Panc1 (cell line): Measurements from ENCODE around the gene ZMYND15. TPM values are rescaled to one million over a fixed set of nuclear protein-coding genes. Genes with fewer than 3 reads are reported as not detected.

Experiments
- ATAC-seq: fragments of 200-7000 bp; cut with Tn5 transposase; 2 replicates; pipeline ENCODE4 v1.9.1; 2020; ENCODE audit warnings: mild to moderate bottlenecking, moderate library complexity
- BruUV-seq: library from RNA; stranded (reverse); fragments of 400-500 nt; replicated peaks from 2 replicates; lab custom pipeline; 2021; lab: Mats Ljungman, UMichigan
- CTCF ChIA-PET: fragments of 300-600 bp; sonication (Branson Sonifier 250); formaldehyde crosslinking; loops from one replicate; lab custom pipeline; 2022; ENCODE audit warnings: antibody characterized with exemption; lab: Charles Lee
- POLR2A ChIA-PET: fragments of 300-600 bp; sonication (Branson Sonifier 250); formaldehyde crosslinking; loops from one replicate; lab custom pipeline; 2022; ENCODE audit warnings: antibody characterized with exemption; lab: Charles Lee
- DNase-seq: peaks from one replicate; pipeline ENCODE4 v3.0.0-alpha.2; 2010; ENCODE audit warnings: low read depth, low spot score
- H3K27ac ChIP-seq: 2 replicates; pipeline ENCODE4 v1.5.1; 2011; ENCODE audit warnings: mild to moderate bottlenecking, low read length, inconsistent platforms
- H3K27me3 ChIP-seq: fragments of 200-500 bp; sonication (Bioruptor generic); 2 replicates; pipeline ENCODE4 v1.6.0; 2014; ENCODE audit warnings: low read length, inconsistent platforms; ENCODE audit not compliant: control insufficient read depth, insufficient read depth
- H3K36me3 ChIP-seq: fragments of 200-500 bp; sonication (Bioruptor generic); 2 replicates; pipeline ENCODE4 v1.5.1; 2014; ENCODE audit warnings: inconsistent platforms, mild to moderate bottlenecking, low read length, moderate library complexity; ENCODE audit not compliant: control insufficient read depth, insufficient read depth
- H3K4me1 ChIP-seq: 2 replicates; pipeline ENCODE4 v1.5.1; 2011; ENCODE audit warnings: inconsistent platforms, mild to moderate bottlenecking, low read length, moderate library complexity; ENCODE audit not compliant: control insufficient read depth, insufficient read depth
- H3K4me3 ChIP-seq, 2 experiments: 2 replicates each; pipeline ENCODE4 v1.5.1; 2011 to 2012; ENCODE audit warnings: low read depth in 2 of 2, low read length in 2 of 2, mild to moderate bottlenecking in 2 of 2, inconsistent platforms in 1 of 2, moderate library complexity in 1 of 2
- H3K9me3 ChIP-seq: fragments of 200-500 bp; sonication (Bioruptor generic); 2 replicates; pipeline ENCODE4 v1.5.1; 2014; ENCODE audit warnings: low read depth, mild to moderate bottlenecking, inconsistent platforms, low read length, moderate library complexity; ENCODE audit not compliant: control insufficient read depth, insufficient read depth
- POLR2AphosphoS5 ChIP-seq: IDR thresholded peaks from 2 replicates; pipeline ENCODE4 v1.6.1; 2012; ENCODE audit warnings: mild to moderate bottlenecking, low read depth, low read length, moderate library complexity
- SIN3A ChIP-seq: IDR thresholded peaks from 2 replicates; pipeline ENCODE4 v1.6.1; 2012; ENCODE audit warnings: low read depth, mild to moderate bottlenecking, low read length, moderate library complexity, borderline replicate concordance; ENCODE audit not compliant: insufficient read depth
- TCF7L2 ChIP-seq: IDR thresholded peaks from 2 replicates; pipeline ENCODE4 v1.6.1; 2011; ENCODE audit warnings: mild to moderate bottlenecking, low read depth, low read length, inconsistent platforms
- in situ Hi-C: cut with HindIII; loops from 2 replicates; pipeline ENCODE4 v1.10.0; 2016; ENCODE audit warnings: low sequenced_read_pairs, low pct_unique_long_range_greater_than_20kb
- intact Hi-C: fragments of 100-400 bp; cut with micrococcal nuclease; formaldehyde crosslinking; loops from one replicate; pipeline ENCODE4 v1.10.0; 2022; ENCODE audit not compliant: unreplicated experiment
- total RNA-seq: library from RNA; stranded (reverse); gene quantifications from one replicate; pipeline ENCODE4 v1.2.1, GENCODE V29; 2021; ENCODE audit not compliant: unreplicated experiment
- TF ChIP-seq, protein P1 (sequence below): fragments of 450-650 bp; IDR thresholded peaks from 2 replicates; pipeline ENCODE4 v1.5.1; 2017; ENCODE audit warnings: mild to moderate bottlenecking
- TF ChIP-seq, protein P2 (sequence below), 2 experiments: IDR thresholded peaks; 2 replicates each; pipeline ENCODE4 v1.6.1; 2011 to 2012; ENCODE audit warnings: low read depth in 2 of 2, control low read depth in 1 of 2, low read length in 1 of 2, mild to moderate bottlenecking in 1 of 2, moderate library complexity in 1 of 2; ENCODE audit not compliant: insufficient read depth in 1 of 2

The ZMYND15 gene
- total RNA-seq, 1 experiment from 2014 or later = 0.28 TPM

DNA sequence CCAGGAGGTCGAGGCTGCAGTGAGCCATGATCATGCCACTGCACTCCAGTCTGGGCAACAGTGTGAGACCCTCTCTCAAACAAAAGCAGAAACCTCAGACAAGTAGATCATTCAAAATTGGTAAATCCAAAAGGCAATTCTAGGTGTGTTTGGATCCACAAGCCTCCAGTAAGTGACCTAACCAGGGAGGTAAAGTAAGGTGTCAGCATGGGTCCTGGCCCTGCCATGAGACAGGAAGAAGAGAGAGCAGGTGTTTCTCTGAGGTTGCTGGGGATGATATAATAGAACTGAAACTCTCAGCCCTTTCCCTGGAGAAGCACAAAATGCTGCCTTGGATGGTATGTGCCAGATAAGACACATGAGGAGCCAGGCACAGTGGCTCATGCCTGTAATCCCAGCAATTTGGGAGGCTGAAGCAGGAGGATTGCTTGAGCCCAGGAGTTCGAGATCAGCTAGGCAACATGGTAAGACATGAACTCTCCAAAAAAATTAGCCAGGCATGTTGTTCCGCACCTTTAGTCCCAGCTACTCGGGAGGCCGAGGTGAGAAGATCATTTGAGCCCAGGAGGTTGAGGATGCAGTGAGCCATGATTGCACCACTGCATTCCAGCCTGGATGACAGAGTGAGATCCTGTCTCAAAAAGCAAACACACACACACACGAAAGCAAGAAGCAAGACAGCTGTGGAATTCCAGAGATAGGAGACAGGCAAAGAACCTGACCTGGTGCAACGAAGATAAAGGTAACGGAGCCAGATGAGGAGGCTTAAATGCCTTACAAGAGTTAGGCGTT lies 38.5 kb downstream of the ZMYND15 start:
- DNase-seq (no peak), ATAC-seq (no peak)
- in situ Hi-C loops = no loop called here
- TF ChIP-seq, protein P1, sequence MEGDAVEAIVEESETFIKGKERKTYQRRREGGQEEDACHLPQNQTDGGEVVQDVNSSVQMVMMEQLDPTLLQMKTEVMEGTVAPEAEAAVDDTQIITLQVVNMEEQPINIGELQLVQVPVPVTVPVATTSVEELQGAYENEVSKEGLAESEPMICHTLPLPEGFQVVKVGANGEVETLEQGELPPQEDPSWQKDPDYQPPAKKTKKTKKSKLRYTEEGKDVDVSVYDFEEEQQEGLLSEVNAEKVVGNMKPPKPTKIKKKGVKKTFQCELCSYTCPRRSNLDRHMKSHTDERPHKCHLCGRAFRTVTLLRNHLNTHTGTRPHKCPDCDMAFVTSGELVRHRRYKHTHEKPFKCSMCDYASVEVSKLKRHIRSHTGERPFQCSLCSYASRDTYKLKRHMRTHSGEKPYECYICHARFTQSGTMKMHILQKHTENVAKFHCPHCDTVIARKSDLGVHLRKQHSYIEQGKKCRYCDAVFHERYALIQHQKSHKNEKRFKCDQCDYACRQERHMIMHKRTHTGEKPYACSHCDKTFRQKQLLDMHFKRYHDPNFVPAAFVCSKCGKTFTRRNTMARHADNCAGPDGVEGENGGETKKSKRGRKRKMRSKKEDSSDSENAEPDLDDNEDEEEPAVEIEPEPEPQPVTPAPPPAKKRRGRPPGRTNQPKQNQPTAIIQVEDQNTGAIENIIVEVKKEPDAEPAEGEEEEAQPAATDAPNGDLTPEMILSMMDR = no peak
- TF ChIP-seq SIN3A (no peak), POLR2AphosphoS5 (no peak), TCF7L2 (no peak)
- TF ChIP-seq, protein P2, sequence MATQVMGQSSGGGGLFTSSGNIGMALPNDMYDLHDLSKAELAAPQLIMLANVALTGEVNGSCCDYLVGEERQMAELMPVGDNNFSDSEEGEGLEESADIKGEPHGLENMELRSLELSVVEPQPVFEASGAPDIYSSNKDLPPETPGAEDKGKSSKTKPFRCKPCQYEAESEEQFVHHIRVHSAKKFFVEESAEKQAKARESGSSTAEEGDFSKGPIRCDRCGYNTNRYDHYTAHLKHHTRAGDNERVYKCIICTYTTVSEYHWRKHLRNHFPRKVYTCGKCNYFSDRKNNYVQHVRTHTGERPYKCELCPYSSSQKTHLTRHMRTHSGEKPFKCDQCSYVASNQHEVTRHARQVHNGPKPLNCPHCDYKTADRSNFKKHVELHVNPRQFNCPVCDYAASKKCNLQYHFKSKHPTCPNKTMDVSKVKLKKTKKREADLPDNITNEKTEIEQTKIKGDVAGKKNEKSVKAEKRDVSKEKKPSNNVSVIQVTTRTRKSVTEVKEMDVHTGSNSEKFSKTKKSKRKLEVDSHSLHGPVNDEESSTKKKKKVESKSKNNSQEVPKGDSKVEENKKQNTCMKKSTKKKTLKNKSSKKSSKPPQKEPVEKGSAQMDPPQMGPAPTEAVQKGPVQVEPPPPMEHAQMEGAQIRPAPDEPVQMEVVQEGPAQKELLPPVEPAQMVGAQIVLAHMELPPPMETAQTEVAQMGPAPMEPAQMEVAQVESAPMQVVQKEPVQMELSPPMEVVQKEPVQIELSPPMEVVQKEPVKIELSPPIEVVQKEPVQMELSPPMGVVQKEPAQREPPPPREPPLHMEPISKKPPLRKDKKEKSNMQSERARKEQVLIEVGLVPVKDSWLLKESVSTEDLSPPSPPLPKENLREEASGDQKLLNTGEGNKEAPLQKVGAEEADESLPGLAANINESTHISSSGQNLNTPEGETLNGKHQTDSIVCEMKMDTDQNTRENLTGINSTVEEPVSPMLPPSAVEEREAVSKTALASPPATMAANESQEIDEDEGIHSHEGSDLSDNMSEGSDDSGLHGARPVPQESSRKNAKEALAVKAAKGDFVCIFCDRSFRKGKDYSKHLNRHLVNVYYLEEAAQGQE (IDR thresholded peaks at IDR 0.05; ENCODE audit: insufficient read depth in 1 of 2, low read depth in 2 of 2, low read length in 1 of 2) = no peak
- intact Hi-C loops = no loop called here
- no peaks in the 10 kb centered on the region for H3K36me3 ChIP-seq
- H3K4me1 ChIP-seq = no peaks in the 10 kb centered on the region
- ChIA-PET CTCF (interaction anchor here (0.8 kb wide), 1 partner anchor 12 kb away, joined by 4 read pairs; no protein-coding TSS in a partner anchor), POLR2A (interaction anchor here (0.6 kb wide), 1 partner anchor 18 kb away, joined by 4 read pairs; the partner anchor contains the start of gene PSMB6)
- H3K27ac ChIP-seq = no peak overlapping the region
- BruUV-seq = no TSS peak
- H3K9me3 ChIP-seq = no peaks in the 10 kb centered on the region
- H3K27me3 ChIP-seq = no peaks in the 10 kb centered on the region
- no peak overlapping the region for H3K4me3 ChIP-seq

DNA sequence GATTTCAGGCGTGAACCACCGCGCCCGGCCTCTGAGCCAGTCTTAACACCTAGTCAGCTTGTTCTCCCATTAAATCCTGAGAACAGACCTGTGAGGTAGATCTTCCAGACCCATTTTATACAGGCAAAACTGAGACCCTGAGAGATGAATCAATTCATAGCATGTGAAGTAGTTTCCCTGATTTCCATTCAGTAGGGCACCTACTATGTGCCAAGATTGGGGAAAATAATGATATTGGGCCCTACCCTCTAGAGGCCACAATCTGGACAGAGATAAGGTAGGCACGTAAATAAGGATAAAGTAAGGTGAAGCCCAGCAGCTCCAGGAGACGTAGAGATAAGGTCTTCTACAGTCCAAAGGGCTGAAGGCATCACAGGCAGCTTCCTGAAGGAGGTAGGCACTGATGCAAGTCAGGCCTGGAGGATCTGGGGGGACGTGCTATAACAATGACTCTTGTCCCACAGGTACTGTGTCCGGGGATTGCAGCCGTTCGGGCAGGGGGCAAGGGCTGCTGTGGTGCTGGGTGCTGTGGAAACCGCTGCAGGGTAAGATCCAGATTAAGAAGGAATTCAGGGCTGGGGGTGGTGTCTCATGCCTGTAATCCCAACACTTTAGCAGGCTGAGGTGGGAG lies 40.8 kb downstream of the ZMYND15 start:
- H3K4me1 ChIP-seq = no peaks in the 10 kb centered on the region
- intact Hi-C loops (no loop called here), in situ Hi-C loops (no loop called here)
- H3K27me3 ChIP-seq = no peaks in the 10 kb centered on the region
- H3K4me3 ChIP-seq = no peak overlapping the region
- H3K36me3 ChIP-seq = no peaks in the 10 kb centered on the region
- no peak overlapping the region for H3K27ac ChIP-seq
- H3K9me3 ChIP-seq = no peaks in the 10 kb centered on the region
- no TSS peak for BruUV-seq
- DNase-seq = no peak
- ChIA-PET CTCF (no interaction called here), POLR2A (no interaction called here)
- TF ChIP-seq, protein P1 = no peak
- no peak for TF ChIP-seq SIN3A
- TF ChIP-seq, protein P2 (IDR thresholded peaks at IDR 0.05; ENCODE audit: insufficient read depth in 1 of 2, low read depth in 2 of 2, low read length in 1 of 2) = no peak
- TF ChIP-seq TCF7L2 = no peak
- no peak for TF ChIP-seq POLR2AphosphoS5
- ATAC-seq = no peak
